HepG2 (cell line): Measurements from ENCODE around the gene CRLF1. TPM values are rescaled to one million over a fixed set of nuclear protein-coding genes. Genes with fewer than 3 reads are reported as not detected.

Source experiments
- ELF3 ChIP-seq: IDR thresholded peaks from 2 replicates; pipeline ENCODE4 v1.6.1; 2016; ENCODE audit warnings: missing genetic modification reagents, missing compliant biosample characterization
- MAZ ChIP-seq, 2 experiments: sonication (generic) in 1 of 2; formaldehyde crosslinking in 1 of 2; IDR thresholded peaks; 2 replicates each; pipeline versions ENCODE4 v1.5.0 to v1.6.1; 2012 to 2020; ENCODE audit warnings: low read depth in 2 of 2, mild to moderate bottlenecking in 2 of 2, borderline replicate concordance in 1 of 2, improper control_type of control experiment in 1 of 2, low read length in 1 of 2, missing genetic modification reagents in 1 of 2, moderate library complexity in 1 of 2
- NKX3-1 ChIP-seq: sonication (generic); formaldehyde crosslinking; IDR thresholded peaks from 2 replicates; pipeline ENCODE4 v1.5.0; 2020; ENCODE audit warnings: missing genetic modification reagents
- PAWR ChIP-seq: sonication (generic); formaldehyde crosslinking; IDR thresholded peaks from 2 replicates; pipeline ENCODE4 v1.4.0; 2020; ENCODE audit warnings: missing genetic modification reagents, mild to moderate bottlenecking, borderline replicate concordance
- PBX2 ChIP-seq: IDR thresholded peaks from 2 replicates; pipeline ENCODE4 v1.6.1; 2016; ENCODE audit warnings: control low read depth
- SP4 ChIP-seq: sonication (generic); formaldehyde crosslinking; IDR thresholded peaks from 2 replicates; pipeline ENCODE4 v1.8.1; 2023; ENCODE audit warnings: mild to moderate bottlenecking, missing genetic modification reagents
- SYNCRIP ChIP-seq: fragments of 200-400 bp; formaldehyde crosslinking; IDR thresholded peaks from 2 replicates; pipeline ENCODE4 v1.6.1; 2018; ENCODE audit warnings: mild to moderate bottlenecking, low read depth, low read length; ENCODE audit not compliant: insufficient read depth
- TERF1 ChIP-seq: sonication (generic); formaldehyde crosslinking; IDR thresholded peaks from 2 replicates; pipeline ENCODE4 v1.8.0; 2022; ENCODE audit warnings: mild to moderate bottlenecking, missing genetic modification reagents, moderate library complexity
- TOPORS ChIP-seq: sonication (generic); formaldehyde crosslinking; IDR thresholded peaks from 2 replicates; pipeline ENCODE4 v1.8.0; 2023; ENCODE audit warnings: mild to moderate bottlenecking, missing genetic modification reagents
- ZNF225 ChIP-seq: sonication (generic); formaldehyde crosslinking; IDR thresholded peaks from 2 replicates; pipeline ENCODE4 v1.4.0; 2020; ENCODE audit warnings: mild to moderate bottlenecking, missing genetic modification reagents
- ZNF274 ChIP-seq: sonication (generic); formaldehyde crosslinking; IDR thresholded peaks from 2 replicates; pipeline ENCODE4 v1.5.1; 2020; ENCODE audit warnings: mild to moderate bottlenecking, missing genetic modification reagents
- ZNF280B ChIP-seq: sonication (generic); formaldehyde crosslinking; IDR thresholded peaks from 2 replicates; pipeline ENCODE4 v1.5.0; 2020; ENCODE audit warnings: missing genetic modification reagents, mild to moderate bottlenecking, borderline replicate concordance
- ZNF383 ChIP-seq: sonication (generic); formaldehyde crosslinking; IDR thresholded peaks from 2 replicates; pipeline ENCODE4 v1.4.0; 2020; ENCODE audit warnings: missing genetic modification reagents, mild to moderate bottlenecking, borderline replicate concordance
- ZNF543 ChIP-seq: sonication (generic); formaldehyde crosslinking; IDR thresholded peaks from 2 replicates; pipeline ENCODE4 v1.4.0; 2020; ENCODE audit warnings: mild to moderate bottlenecking, missing genetic modification reagents
- ZNF704 ChIP-seq: sonication (generic); formaldehyde crosslinking; IDR thresholded peaks from 2 replicates; pipeline ENCODE4 v1.8.1; 2023; ENCODE audit warnings: mild to moderate bottlenecking, inconsistent platforms, moderate library complexity, missing genetic modification reagents, borderline replicate concordance
- polyA plus RNA-seq, 8 experiments: library from polyadenylated mRNA; depleted of rRNA in 3 of 8; stranded (reverse) in 7 of 8; unstranded in 1 of 8; fragments of >200 nt; fragmentation: Illumina TruSeq in 4 of 8; extraction: Trizol in 4 of 8; gene quantifications; 2 replicates each; pipeline versions ENCODE4 v1.2.1 to v1.2.3, GENCODE V29; 2011 to 2016; ENCODE audit warnings: low read depth in 4 of 8, missing spikeins in 1 of 8, mixed read lengths in 1 of 8; ENCODE audit not compliant: insufficient read depth in 1 of 8
- total RNA-seq, 5 experiments: library from RNA; depleted of rRNA; stranded (reverse); fragments of >200 nt; fragmentation: Illumina TruSeq; extraction: Trizol; gene quantifications; 2 replicates each; pipeline ENCODE4 v1.2.3, GENCODE V29; 2016; ENCODE audit warnings: low read depth in 1 of 5
- TF ChIP-seq, protein P1 (sequence below): sonication (generic); formaldehyde crosslinking; IDR thresholded peaks from 2 replicates; pipeline ENCODE4 v1.4.0; 2020; ENCODE audit warnings: mild to moderate bottlenecking, missing genetic modification reagents

Gene CRLF1
- total and polyA plus RNA-seq, 2 of the 13 experiments (the other 11 are each of a cell fraction or from before 2014, with no cell fraction given), result 217 to 296 TPM

GRCh38 chr19:18589380-18590272 is 17.0 kb downstream of the CRLF1 start (continued):
- peak; percentile 95 for TF ChIP-seq ZNF280B (CRISPR knock-in tag)
- no peak for TF ChIP-seq ZNF383 (CRISPR knock-in tag)
- TF ChIP-seq PBX2 (CRISPR knock-in tag), result no peak
- peak; percentile 53; the same call in 1 of the 2 replicates for TF ChIP-seq ELF3
- no peak for TF ChIP-seq TOPORS (CRISPR knock-in tag)
- TF ChIP-seq ZNF225 (CRISPR knock-in tag), result peak; percentile 96; the same call in 1 of the 2 replicates
- TF ChIP-seq NKX3-1 (CRISPR knock-in tag), result peak; percentile 96
- peak; percentile 98 for TF ChIP-seq TERF1 (CRISPR knock-in tag)
- TF ChIP-seq ZNF704 (CRISPR knock-in tag), result peak; percentile 98
- no peak for TF ChIP-seq PAWR (CRISPR knock-in tag)
- TF ChIP-seq MAZ (IDR thresholded peaks at IDR 0.05; ENCODE audit: borderline replicate concordance, low read depth, low read length), result no peak
- TF ChIP-seq MAZ (CRISPR knock-in tag; IDR thresholded peaks at IDR 0.05; ENCODE audit: low read depth), result peak; percentile 76; the same call in 1 of the 2 replicates
- peak; percentile 98 for TF ChIP-seq ZNF274 (CRISPR knock-in tag)
- TF ChIP-seq ZNF543 (CRISPR knock-in tag), result peak; percentile 89
- TF ChIP-seq, protein P1, sequence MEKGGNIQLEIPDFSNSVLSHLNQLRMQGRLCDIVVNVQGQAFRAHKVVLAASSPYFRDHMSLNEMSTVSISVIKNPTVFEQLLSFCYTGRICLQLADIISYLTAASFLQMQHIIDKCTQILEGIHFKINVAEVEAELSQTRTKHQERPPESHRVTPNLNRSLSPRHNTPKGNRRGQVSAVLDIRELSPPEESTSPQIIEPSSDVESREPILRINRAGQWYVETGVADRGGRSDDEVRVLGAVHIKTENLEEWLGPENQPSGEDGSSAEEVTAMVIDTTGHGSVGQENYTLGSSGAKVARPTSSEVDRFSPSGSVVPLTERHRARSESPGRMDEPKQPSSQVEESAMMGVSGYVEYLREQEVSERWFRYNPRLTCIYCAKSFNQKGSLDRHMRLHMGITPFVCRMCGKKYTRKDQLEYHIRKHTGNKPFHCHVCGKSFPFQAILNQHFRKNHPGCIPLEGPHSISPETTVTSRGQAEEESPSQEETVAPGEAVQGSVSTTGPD (CRISPR knock-in tag), result no peak
- no peak for TF ChIP-seq SP4
- TF ChIP-seq SYNCRIP, result no peak
